HG03280 (cell line): Measurements from ENCODE around the gene LMF1.
"Not testable (repeated sequence)": the region's sequence is repeated elsewhere in the genome, so short reads cannot be mapped to it uniquely, and the experiment has no call there.

Experiments
- ATAC-seq: cut with Tn5 transposase; IDR thresholded peaks from one replicate; pipeline ENCODE4 v1.9.1; 2021; ENCODE audit warnings: mild to moderate bottlenecking, moderate library complexity; ENCODE audit not compliant: unreplicated experiment

The LMF1 gene

DNA sequence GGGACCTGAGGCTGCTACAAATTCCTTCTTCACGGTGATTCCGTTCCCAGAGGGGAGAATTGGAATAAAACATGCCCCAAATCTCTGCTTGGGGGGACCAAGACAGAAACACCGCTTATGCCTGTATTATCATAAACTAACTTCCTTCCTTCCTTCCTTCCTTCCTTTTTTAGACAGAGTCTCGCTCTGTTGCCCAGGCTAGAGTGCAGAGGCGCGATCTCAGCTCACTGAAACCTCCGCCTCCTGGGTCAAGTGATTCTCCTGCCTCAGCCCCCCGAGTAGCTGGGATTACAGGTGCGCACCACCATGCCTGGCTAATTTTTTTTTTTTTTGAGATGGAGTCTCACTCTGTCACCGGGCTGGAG is 150.8 kb downstream of the LMF1 start:
- not testable (repeated sequence) for ATAC-seq

DNA sequence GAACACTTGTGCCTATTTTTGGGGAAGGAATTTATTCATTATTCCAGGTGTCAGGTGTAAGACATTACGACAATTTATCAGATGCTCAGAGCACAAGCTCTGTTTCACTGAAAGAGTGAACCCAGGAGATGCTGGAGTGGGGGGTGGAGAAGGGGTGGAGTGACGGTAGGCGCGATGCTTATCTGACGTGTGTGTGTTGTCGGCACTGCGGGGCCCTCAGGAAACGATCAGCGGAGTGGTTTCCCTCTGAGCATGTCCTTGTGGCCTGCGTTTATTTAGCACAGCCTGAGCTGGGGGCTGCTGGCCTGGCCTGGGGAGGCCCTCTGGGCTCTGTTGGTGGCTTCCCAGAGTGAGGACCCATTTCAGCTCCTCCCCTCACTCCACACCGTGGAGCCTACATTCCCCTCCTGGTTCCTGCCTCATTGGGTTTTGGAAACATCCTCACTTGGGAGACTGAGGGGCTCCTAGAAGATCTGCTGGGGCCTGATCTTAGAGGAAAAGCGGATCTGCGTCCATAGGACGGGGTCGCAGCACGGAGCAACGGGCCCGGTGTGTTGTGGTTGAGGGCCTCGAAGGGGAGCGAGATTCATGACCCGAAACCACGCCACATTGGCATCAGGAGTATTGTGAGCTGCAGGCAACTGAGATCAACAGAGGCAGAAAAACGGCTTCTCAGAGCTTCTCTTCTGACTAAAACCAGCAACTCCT is 151.3 kb downstream of the LMF1 start:
- ATAC-seq, result no peak

DNA sequence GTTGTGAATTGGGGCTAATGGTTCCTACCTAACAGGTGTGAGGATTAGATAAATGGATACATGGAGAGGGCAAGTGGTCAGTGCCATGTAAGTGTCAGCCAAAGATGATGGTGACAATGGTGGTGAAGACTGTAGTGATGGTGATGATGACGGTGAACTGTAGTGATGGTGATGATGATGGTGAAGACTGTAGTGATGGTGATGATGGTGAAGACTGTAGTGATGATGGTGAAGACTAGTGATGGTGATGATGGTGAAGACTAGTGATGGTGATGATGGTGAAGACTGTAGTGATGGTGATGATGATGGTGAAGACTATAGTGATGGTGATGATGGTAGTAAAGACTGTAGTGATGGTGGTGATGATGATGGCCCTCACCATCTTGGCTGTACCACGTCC is 152.2 kb downstream of the LMF1 start:
- no peak for ATAC-seq

DNA sequence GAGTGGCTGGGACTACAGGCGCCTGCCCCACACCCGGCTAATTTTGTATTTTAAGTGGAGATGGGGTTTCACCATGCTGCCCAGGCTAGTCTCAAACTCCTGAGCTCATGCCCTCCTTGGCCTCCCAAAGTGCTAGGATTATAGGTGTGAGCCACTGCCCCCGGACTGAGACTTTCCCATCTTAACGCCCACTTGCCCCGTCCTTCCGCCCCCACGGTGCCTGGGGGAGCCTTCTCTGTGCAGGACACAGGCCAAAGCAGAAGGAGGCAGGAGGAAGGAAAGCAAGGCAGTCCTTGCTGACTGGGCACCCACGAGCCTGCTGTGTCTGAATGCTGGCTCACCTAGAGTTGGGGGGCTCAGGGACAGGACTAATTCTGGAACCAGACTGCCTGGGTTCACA is 152.7 kb downstream of the LMF1 start:
- ATAC-seq, result no peak

DNA sequence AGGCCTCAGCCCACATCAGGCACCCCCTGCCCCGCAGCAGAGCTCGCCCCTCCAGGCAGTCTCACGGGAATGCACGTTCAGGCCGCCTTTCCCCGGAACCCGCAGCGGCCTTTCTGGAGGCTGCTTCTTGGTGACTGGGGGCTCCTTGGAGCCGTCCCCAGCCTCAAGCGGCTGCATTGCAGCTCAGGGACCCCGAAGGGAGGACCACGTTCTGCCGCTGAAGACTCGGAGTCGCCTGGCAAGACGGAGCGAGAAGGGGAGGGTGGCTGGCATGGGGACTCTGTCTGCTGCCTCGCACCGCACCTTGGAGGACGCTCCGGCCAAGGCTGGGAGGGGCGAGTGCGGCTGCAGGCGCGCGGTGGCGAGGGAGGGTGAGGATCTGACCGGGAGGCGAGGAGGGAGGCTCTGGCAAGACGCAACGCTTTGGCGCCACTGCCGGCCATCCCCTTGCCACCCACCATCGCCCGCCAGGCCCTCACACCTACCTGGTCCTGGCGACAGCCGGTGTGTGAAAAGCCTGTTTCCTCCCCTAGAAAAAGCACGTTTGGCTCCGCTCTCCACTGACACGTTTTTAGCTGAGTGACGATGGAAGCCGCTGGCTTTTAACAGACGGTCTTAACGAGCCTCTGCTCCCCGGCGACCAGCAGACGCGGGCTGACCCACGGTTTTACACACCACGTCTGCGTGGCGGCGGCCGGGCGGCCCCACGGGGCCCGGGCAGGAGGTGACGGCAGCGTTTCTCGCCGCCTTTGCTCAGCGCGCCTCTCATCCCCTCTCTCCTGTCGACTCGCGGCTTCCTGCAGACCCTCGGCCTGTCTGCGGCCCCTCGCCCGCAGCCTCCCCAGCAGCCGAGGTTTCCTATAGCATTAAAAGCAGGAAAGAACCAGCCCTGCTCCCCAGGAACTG is 153.5 kb downstream of the LMF1 start:
- no peak for ATAC-seq

DNA sequence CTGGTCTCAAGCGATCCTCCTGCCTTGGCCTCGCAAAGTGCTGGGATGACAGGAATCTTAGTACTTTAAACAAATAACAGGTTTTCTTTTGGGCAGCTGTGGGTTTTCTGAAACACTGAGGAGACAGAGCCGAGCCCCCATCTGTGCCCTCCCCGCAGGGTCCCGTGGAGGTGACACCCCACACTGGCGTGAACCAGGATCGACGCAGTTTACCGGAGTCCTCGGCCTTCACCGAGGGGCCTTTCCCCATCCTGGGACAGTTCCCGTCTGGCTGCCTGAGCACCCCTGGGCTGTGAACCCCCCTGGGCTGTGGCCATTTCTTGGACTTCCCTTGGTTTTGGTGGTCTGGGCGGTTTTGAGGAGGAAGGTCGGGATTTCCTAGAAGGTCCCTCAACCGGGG is 154.9 kb downstream of the LMF1 start:
- ATAC-seq, result no peak

DNA sequence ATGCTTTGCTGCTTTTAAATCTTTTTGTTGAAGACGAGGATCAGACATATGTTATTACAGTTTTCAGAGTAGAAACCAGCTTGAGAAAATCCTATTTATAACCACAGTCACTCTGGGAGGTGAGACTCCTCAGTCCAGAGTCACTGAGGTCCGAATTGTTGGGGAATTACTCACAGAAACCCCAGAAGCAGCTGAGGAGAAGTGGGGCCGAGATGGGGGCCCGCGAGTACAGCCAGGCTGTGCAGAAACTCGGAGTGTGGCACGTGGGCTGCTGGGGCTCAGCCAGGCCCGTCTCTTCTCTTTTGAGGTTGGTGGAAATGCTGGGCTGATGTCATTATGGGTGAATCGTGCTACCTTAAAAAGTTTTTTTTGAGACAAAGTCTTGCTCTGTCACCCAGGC is 155.8 kb downstream of the LMF1 start:
- ATAC-seq, result no peak

DNA sequence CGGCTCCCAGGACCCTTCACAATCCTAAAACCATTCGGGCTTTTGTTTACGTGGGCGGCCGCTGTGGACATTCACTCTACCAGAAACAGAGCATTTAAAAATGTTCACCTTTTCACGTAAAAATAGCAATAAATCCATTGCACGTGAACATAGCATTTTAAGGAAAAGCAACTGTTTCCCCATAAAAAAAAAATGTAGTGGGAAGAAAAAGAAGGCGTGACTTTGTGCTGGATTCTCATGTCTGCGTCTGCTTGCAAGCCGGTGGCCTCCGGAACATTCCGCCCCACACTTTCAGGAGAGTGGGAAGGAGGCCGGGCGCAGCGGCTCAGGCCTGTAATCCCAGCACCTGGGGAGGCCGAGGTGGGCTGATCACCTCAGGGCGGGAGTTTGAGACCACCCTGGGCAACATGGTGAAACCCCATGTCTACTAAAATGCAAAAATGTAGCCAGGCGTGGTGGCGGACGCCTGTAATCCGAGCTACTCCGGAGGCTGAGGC is 156.8 kb downstream of the LMF1 start:
- ATAC-seq, result no peak

DNA sequence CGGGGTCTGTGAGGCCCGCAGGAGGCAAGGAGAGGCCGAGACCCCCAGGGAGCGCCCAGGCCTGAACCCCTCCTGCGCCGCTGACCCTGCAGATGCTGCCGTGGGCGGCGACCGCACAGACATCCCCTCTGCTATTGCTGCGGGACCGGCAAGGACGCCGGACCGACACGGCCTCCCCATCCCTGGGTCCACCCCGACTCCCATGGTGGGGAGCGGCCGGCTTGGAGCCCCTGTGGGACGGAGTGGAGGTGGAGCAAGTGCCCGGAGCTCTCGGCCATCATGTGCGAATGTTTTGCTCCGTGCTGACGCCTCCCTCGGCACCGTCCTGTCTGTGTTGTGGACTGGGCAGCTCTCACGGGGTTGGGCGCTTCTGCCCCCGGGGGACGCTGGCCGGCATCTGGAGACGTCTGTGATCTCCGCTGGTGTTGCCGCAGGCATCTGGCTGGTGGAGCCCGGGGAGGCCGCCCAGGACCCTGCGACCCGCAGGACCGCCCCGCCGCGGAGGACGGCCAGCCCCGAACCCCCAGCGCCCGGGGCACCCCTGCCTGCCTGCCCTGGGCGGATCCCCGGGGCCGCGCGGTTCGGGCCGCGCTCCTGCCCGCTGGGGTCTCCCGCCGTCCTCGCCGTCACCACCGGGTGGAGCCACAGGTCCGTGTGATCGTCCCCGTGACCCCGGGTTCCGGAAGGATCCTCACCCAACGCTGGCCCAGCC is 157.4 kb downstream of the LMF1 start:
- no peak for ATAC-seq

DNA sequence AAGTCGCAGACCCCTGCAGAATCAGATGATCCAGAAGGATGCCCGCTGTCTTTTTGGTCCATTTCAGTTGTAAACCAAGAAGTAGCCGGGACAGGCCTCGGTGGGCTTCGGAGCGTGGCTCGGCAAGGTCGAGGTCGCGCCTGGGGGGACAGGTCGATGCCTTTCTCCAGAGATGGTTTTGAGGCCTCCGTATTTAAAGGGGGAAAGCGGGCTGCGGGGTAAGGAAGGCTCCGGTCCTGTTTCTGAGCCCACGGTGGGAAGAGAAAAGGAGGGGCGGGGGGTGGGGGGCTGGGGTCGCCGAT is 162.7 kb downstream of the LMF1 start:
- no peak for ATAC-seq

DNA sequence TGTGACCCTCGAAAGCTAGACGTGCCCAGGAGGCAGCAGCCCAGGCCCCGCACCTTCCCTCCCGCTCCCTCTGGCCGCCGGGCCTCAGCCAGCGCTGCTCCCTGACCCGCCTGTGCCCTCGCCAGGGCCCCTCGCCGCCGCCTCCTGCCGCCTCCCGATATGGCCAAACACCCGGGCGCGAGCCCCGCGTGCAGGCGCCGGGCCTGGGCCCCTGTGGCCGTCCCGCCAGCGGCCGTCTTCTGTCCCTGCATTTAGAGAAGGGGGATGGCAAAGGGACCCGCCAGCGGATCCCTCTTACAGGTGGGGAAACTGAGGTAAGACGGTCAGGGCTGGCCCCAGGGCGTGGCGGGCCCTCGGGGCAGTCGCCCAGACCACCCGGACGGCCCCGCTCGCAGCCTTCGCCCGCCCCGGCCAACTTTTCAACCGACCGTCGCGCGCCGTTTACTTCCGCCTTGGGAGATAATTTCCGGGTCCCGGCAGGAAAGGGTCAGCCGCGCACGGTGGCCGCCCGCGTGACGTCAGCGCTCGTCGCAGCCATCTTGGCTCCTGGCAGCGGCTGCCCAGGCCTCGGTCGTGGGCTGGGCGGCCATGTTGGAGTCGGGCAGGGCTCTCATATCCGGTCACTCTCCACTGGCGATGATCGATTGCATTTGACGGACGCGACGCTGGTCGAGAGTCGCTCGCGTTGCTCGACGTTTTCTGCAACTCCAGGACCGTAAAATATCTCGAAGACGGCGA is 163.3 kb downstream of the LMF1 start:
- ATAC-seq, result peak; percentile 86

DNA sequence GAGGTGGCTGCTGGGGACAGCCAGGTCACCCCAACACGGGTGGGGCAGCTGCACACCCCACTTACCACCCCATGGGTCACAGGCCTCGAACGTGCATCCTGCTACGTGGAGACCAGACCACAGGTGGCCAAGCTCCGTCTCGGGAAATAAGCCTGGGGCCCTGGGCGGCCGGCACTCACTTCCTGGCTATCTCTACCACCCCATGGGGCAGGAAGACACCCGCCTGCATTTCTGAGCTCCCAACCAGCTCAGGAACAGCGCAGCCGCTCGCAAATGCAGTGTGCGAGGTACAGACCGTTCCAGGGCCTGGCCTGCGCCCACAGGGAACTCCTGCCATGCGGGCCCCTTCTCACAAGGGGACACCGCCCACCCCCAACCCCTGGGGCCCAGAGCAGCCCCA is 165.3 kb downstream of the LMF1 start:
- ATAC-seq, result no peak

DNA sequence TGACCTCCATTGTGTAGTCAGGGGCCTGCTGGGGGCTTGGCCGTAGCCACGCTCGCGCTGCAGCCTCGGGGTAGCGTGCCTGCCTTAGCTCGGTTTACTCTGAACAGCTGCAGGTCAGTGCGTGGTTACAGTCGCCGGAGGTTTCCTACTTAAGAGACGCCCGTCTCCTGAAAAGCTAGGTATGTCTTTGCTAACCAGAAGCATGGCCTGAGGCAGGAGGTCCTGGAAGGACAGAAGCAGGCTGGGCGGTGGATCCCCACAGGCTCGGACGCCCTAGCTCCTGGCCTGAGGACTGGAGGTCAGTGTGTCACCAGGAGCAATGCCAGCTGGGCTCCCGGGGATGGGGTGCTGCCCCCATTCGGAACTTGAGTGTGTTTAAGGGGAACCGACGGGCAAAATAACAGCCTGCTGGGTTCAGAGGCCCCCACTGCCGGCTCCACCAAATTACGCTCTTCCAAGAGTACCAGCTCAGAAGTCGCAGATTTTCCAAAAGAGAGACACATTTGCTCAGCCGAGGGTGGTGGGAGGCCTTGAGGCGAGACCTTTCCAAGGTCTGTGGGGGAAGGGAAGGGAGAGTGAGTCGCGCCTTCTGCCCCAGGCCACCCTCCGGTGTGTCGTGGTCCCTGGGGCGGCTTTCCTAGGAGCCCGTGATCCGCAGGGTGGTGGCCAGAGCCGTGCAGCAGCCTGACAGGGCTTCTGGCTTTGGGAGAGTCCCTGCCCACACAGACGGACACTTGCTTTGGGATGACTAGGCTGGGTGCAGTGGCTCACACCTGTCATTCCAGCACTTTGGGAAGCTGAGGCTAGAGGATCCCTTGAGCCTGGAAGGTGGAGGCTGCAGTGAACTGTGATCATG is 166.4 kb downstream of the LMF1 start:
- no peak for ATAC-seq

DNA sequence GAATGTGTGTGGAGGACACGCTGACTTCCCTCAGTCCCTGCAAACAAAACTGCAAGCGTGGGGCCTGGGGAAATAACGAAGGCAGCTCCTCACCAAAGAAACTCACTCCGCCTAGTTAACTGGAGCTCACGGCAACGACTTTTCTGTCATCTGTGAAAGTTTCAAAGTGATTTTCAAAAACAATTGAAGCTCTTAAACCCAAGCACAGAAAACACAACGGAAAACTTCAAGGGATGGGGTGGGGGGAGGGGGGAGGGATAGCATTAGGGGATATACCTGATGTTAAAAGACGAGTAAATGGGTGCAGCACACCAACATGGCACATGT is 167.1 kb downstream of the LMF1 start:
- no peak for ATAC-seq
